Esophagus (tissue), 2 donors: ENCODE data around the gene CA4. TPM values are rescaled to one million over a fixed set of nuclear protein-coding genes. Genes with fewer than 3 reads are reported as not detected.
"Not testable (repeated sequence)": the region's sequence is repeated elsewhere in the genome, so short reads cannot be mapped to it uniquely, and the experiment has no call there.

ENCODE experiments used
- H3K27ac ChIP-seq, 2 donors: one replicate each; pipeline ENCODE4 v1.5.1; 2013; ENCODE audit warnings: low read depth in 2 of 2, mild to moderate bottlenecking in 2 of 2, inconsistent platforms in 1 of 2, low read length in 1 of 2, moderate library complexity in 1 of 2
- H3K27me3 ChIP-seq, 2 donors: one replicate each; pipeline ENCODE4 v1.6.1; 2013; ENCODE audit warnings: low read length in 2 of 2, control low read depth in 1 of 2, mild to moderate bottlenecking in 1 of 2; ENCODE audit not compliant: insufficient read depth in 2 of 2, control insufficient read depth in 1 of 2
- H3K36me3 ChIP-seq, 2 donors: one replicate each; pipeline ENCODE4 v1.6.1; 2013; ENCODE audit warnings: low read length in 1 of 2; ENCODE audit not compliant: control insufficient read depth in 2 of 2, insufficient read depth in 2 of 2
- H3K4me1 ChIP-seq, 2 donors: one replicate each; pipeline ENCODE4 v1.6.1; 2013; ENCODE audit warnings: low read length in 1 of 2; ENCODE audit not compliant: control insufficient read depth in 2 of 2, insufficient read depth in 2 of 2
- H3K4me3 ChIP-seq, 2 donors: one replicate each; pipeline ENCODE4 v1.5.1; 2013; ENCODE audit warnings: low read length in 2 of 2, mild to moderate bottlenecking in 2 of 2, low read depth in 1 of 2, moderate library complexity in 1 of 2
- H3K9me3 ChIP-seq, 2 donors: one replicate each; pipeline ENCODE4 v1.6.1; 2013; ENCODE audit warnings: mild to moderate bottlenecking in 2 of 2, low read depth in 1 of 2, low read length in 1 of 2, moderate library complexity in 1 of 2; ENCODE audit not compliant: control insufficient read depth in 2 of 2, insufficient read depth in 1 of 2
- WGBS, 2 donors: extraction: QIAGEN DNeasy Blood & Tissue Kit; methylation state at CpG; one replicate each; pipeline ENCODE4 v1.1.7; 2013; 5-methylcytosine and 5-hydroxymethylcytosine counted together
- polyA plus RNA-seq, 2 donors: library from polyadenylated mRNA; stranded (reverse); fragments of 200-250 nt; gene quantifications; one replicate each; pipeline ENCODE4 v1.2.3, GENCODE V29; 2013
- donor health status: healthy with polysubstance abuse.
- donor health status: Bipolar disorder and iron deficiency.

The CA4 gene
- polyA plus RNA-seq, 2 donors: 0.45 to 1.5 TPM

DNA sequence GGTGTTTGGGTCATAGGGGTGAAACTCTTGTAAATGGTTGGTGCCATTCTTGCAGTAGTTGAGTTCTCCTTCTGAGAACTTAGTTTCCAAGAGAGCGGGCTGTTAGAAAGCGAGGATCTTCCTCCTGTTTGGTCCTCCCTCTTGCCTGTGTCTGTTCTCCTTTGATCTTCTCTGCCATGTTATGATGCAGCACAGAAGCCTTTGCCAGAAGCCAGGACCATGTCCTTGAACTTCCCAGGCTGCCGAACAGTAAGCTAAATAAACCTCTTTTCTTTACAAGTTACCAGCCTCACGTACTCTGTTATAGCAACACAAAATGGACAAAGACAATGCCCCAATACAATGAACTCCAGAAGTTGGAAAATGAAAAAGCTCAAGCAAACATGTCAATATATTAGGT lies 40.3 kb downstream of the CA4 start:
- WGBS, 2 donors: 96 to 97% methylated on average over 4 of the region's 4 CpGs
- H3K4me3 ChIP-seq, H3K27me3 ChIP-seq, H3K36me3 ChIP-seq, H3K4me1 ChIP-seq, H3K9me3 ChIP-seq, H3K27ac ChIP-seq: not testable (repeated sequence)

DNA sequence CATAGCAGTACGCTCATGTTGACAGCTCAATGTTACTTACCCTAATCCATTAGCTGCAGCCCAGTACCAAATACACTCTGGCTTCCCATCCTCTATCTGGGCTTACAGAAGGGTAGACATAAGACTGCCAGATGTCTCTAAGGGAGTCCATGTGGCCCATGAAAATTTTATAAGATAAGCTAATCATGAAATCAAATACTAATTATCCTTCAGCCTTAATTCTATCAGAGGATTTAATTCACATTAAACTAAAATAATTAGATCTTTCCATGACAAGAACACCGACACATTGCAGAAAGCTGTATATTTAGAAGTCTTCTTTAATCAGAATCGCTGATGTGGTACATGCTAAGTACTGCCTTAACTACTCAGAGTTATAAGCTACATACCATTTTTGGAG lies 43.3 kb downstream of the CA4 start:
- H3K4me3 ChIP-seq, H3K4me1 ChIP-seq, H3K27ac ChIP-seq, H3K36me3 ChIP-seq, H3K27me3 ChIP-seq, H3K9me3 ChIP-seq: not testable (repeated sequence)
- WGBS, 2 donors: 95 to 98% methylated on average over 3 of the region's 3 CpGs

DNA sequence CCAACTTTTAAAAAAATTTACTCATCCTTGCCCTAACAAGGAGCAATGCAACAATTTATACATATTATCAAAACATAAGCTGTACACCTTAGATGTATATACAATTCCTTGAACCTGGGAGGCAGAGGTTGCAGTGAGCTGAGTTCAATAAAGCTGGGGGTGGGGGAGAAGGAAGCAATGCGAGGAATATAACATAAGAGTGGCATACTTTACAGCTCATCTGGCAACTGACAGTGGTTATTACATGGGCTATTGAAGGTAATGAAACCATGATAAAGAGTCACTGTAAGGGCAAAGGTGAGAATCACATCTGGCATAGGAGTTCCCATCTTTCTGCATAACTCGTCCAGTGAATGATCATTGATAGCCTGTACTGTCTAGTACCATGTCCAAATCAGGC lies 43.7 kb downstream of the CA4 start:
- 89 to 94% methylated on average over 2 of the region's 2 CpGs for WGBS, 2 donors
- Histone ChIP-seq H3K9me3 (no peaks in the 10 kb centered on the region), H3K36me3 (peaks cover 4% of the 10 kb centered on the region in 2 donors), H3K27ac (no peak overlapping the region), H3K27me3 (no peaks in the 10 kb centered on the region), H3K4me1 (no peaks in the 10 kb centered on the region), H3K4me3 (no peak overlapping the region)

DNA sequence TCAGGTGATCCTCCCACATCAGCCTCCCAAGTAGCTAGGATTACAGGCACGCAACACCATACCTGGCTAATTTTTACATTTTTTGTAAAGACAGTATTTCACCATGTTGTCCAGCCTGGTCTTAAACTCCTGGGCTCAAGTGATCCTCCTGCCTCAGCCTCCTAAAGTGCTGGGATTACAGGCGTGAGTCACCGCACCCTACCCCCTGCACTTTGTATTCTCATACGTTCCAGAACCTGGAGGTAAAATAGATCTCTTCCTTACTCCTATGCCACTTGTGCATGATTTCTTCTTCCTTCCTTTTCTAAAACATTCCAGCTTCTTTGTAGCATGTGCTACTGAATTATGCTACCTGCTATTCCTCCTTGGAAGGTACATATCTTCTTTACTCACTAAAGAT lies 44.4 kb downstream of the CA4 start:
- H3K4me1 ChIP-seq, H3K9me3 ChIP-seq, H3K27me3 ChIP-seq, H3K36me3 ChIP-seq, H3K27ac ChIP-seq, H3K4me3 ChIP-seq: not testable (repeated sequence)
- 91 to 97% methylated on average over 4 of the region's 4 CpGs for WGBS, 2 donors

DNA sequence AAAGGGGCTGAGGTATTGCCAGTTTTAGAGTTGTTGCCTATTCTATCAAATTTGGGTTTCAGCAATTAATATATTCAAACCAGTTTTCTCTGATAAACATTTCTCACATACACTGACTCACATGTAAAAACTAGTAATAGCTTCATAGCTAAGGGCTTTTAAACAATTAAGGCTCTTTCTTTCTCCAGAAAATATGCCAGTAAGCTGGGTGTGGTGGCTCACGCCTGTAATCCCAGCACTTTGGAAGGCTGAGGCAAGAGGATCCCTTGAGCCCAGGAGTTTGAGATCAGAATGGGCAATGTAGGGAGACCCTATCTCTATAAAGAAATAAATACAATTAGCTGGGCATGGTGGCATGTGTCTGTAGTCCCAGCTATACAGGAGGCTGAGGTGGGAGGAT lies 48.9 kb downstream of the CA4 start:
- H3K9me3 ChIP-seq, H3K27me3 ChIP-seq, H3K4me1 ChIP-seq, H3K36me3 ChIP-seq, H3K4me3 ChIP-seq, H3K27ac ChIP-seq: not testable (repeated sequence)
- WGBS, 2 donors: 51 to 64% methylated on average over 1 of the region's 1 CpG

DNA sequence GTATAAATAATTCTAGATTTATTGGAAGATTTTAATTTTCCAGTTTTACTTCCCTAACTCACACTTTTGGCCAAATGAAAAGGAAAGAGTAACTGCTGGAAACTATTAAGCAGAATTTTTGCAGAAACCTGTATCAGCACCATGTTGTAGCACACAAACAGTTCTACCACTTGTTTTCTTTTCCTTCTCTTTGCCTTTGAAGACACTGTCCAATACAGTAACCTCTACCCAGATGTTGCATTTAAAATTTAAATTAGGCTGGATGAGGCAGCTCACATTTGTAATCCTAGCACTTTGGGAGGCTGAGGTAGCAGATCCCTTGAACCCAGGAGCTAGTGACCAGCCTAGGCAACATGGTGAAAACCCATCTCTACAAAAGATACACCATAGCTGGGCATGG lies 56.0 kb downstream of the CA4 start:
- not testable (repeated sequence) for H3K27ac ChIP-seq

DNA sequence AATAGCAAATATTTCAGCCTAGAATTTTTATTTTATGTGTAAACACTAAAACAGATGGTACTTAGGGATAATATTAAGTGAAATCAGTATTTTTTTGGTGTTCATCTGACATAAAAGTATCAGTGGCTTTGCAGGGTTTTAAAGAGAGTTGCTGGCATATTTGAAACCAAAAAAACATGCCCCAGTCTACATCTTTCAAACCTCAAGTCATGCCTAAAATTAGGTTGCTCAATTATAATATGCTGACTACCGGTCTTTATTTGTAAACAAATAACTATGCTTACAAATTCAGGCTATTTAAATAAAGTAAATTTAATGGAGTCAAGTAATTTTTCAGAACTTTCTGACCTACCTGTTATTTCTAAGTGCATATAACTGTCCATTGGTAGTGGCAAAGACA lies 58.5 kb downstream of the CA4 start:
- H3K36me3 ChIP-seq, H3K27ac ChIP-seq, H3K27me3 ChIP-seq, H3K4me3 ChIP-seq, H3K4me1 ChIP-seq, H3K9me3 ChIP-seq: not testable (repeated sequence)
- WGBS, 2 donors: 97 to 100% methylated on average over 1 of the region's 1 CpG

More for the DNA sequence above, 56.0 kb downstream of the CA4 start:
- not testable (repeated sequence) for H3K36me3 ChIP-seq, H3K9me3 ChIP-seq, H3K27me3 ChIP-seq, H3K4me1 ChIP-seq, H3K4me3 ChIP-seq

Other genes with a start within 250 kb of the CA4 start
- 10 to 100 TPM in 1 of 2 donors, 1 to 10 TPM in 1; 9.8 to 10.3 TPM for gene RNFT1, start 185.2 kb upstream of the CA4 start, polyA plus RNA-seq
- gene HEATR6, start 71.1 kb upstream of the CA4 start, polyA plus RNA-seq: 1 to 10 TPM; 4.2 to 5.9 TPM
- 10 to 100 TPM in 1 of 2 donors, 1 to 10 TPM in 1; 9.5 to 16.1 TPM for gene USP32, start 242.2 kb downstream of the CA4 start, polyA plus RNA-seq